Panc1 (cell line): ENCODE data around the gene RFTN1. TPM values are rescaled to one million over a fixed set of nuclear protein-coding genes. Genes with fewer than 3 reads are reported as not detected.

Experiments used
- ATAC-seq: fragments of 200-7000 bp; cut with Tn5 transposase; 2 replicates; pipeline ENCODE4 v1.9.1; 2020; ENCODE audit warnings: mild to moderate bottlenecking, moderate library complexity
- BruUV-seq: library from RNA; stranded (reverse); fragments of 400-500 nt; replicated peaks from 2 replicates; lab custom pipeline; 2021; lab: Mats Ljungman, UMichigan
- CTCF ChIA-PET: fragments of 300-600 bp; sonication (Branson Sonifier 250); formaldehyde crosslinking; loops from one replicate; lab custom pipeline; 2022; ENCODE audit warnings: antibody characterized with exemption; lab: Charles Lee
- POLR2A ChIA-PET: fragments of 300-600 bp; sonication (Branson Sonifier 250); formaldehyde crosslinking; loops from one replicate; lab custom pipeline; 2022; ENCODE audit warnings: antibody characterized with exemption; lab: Charles Lee
- DNase-seq: peaks from one replicate; pipeline ENCODE4 v3.0.0-alpha.2; 2010; ENCODE audit warnings: low read depth, low spot score
- H3K27ac ChIP-seq: 2 replicates; pipeline ENCODE4 v1.5.1; 2011; ENCODE audit warnings: mild to moderate bottlenecking, low read length, inconsistent platforms
- H3K27me3 ChIP-seq: fragments of 200-500 bp; sonication (Bioruptor generic); 2 replicates; pipeline ENCODE4 v1.6.0; 2014; ENCODE audit warnings: low read length, inconsistent platforms; ENCODE audit not compliant: control insufficient read depth, insufficient read depth
- H3K36me3 ChIP-seq: fragments of 200-500 bp; sonication (Bioruptor generic); 2 replicates; pipeline ENCODE4 v1.5.1; 2014; ENCODE audit warnings: inconsistent platforms, mild to moderate bottlenecking, low read length, moderate library complexity; ENCODE audit not compliant: control insufficient read depth, insufficient read depth
- H3K4me1 ChIP-seq: 2 replicates; pipeline ENCODE4 v1.5.1; 2011; ENCODE audit warnings: inconsistent platforms, mild to moderate bottlenecking, low read length, moderate library complexity; ENCODE audit not compliant: control insufficient read depth, insufficient read depth
- H3K4me3 ChIP-seq, 2 experiments: 2 replicates each; pipeline ENCODE4 v1.5.1; 2011 to 2012; ENCODE audit warnings: low read depth in 2 of 2, low read length in 2 of 2, mild to moderate bottlenecking in 2 of 2, inconsistent platforms in 1 of 2, moderate library complexity in 1 of 2
- H3K9me3 ChIP-seq: fragments of 200-500 bp; sonication (Bioruptor generic); 2 replicates; pipeline ENCODE4 v1.5.1; 2014; ENCODE audit warnings: low read depth, mild to moderate bottlenecking, inconsistent platforms, low read length, moderate library complexity; ENCODE audit not compliant: control insufficient read depth, insufficient read depth
- POLR2AphosphoS5 ChIP-seq: IDR thresholded peaks from 2 replicates; pipeline ENCODE4 v1.6.1; 2012; ENCODE audit warnings: mild to moderate bottlenecking, low read depth, low read length, moderate library complexity
- SIN3A ChIP-seq: IDR thresholded peaks from 2 replicates; pipeline ENCODE4 v1.6.1; 2012; ENCODE audit warnings: low read depth, mild to moderate bottlenecking, low read length, moderate library complexity, borderline replicate concordance; ENCODE audit not compliant: insufficient read depth
- TCF7L2 ChIP-seq: IDR thresholded peaks from 2 replicates; pipeline ENCODE4 v1.6.1; 2011; ENCODE audit warnings: mild to moderate bottlenecking, low read depth, low read length, inconsistent platforms
- in situ Hi-C: cut with HindIII; loops from 2 replicates; pipeline ENCODE4 v1.10.0; 2016; ENCODE audit warnings: low sequenced_read_pairs, low pct_unique_long_range_greater_than_20kb
- intact Hi-C: fragments of 100-400 bp; cut with micrococcal nuclease; formaldehyde crosslinking; loops from one replicate; pipeline ENCODE4 v1.10.0; 2022; ENCODE audit not compliant: unreplicated experiment
- total RNA-seq: library from RNA; stranded (reverse); gene quantifications from one replicate; pipeline ENCODE4 v1.2.1, GENCODE V29; 2021; ENCODE audit not compliant: unreplicated experiment
- TF ChIP-seq, protein P1 (sequence below): fragments of 450-650 bp; IDR thresholded peaks from 2 replicates; pipeline ENCODE4 v1.5.1; 2017; ENCODE audit warnings: mild to moderate bottlenecking
- TF ChIP-seq, protein P2 (sequence below), 2 experiments: IDR thresholded peaks; 2 replicates each; pipeline ENCODE4 v1.6.1; 2011 to 2012; ENCODE audit warnings: low read depth in 2 of 2, control low read depth in 1 of 2, low read length in 1 of 2, mild to moderate bottlenecking in 1 of 2, moderate library complexity in 1 of 2; ENCODE audit not compliant: insufficient read depth in 1 of 2

RFTN1 gene
- total RNA-seq, 1 experiment from 2014 or later = 0.90 TPM

- TF ChIP-seq, protein P1, sequence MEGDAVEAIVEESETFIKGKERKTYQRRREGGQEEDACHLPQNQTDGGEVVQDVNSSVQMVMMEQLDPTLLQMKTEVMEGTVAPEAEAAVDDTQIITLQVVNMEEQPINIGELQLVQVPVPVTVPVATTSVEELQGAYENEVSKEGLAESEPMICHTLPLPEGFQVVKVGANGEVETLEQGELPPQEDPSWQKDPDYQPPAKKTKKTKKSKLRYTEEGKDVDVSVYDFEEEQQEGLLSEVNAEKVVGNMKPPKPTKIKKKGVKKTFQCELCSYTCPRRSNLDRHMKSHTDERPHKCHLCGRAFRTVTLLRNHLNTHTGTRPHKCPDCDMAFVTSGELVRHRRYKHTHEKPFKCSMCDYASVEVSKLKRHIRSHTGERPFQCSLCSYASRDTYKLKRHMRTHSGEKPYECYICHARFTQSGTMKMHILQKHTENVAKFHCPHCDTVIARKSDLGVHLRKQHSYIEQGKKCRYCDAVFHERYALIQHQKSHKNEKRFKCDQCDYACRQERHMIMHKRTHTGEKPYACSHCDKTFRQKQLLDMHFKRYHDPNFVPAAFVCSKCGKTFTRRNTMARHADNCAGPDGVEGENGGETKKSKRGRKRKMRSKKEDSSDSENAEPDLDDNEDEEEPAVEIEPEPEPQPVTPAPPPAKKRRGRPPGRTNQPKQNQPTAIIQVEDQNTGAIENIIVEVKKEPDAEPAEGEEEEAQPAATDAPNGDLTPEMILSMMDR = no peak
- TF ChIP-seq SIN3A (no peak), TCF7L2 (no peak), POLR2AphosphoS5 (no peak)
- TF ChIP-seq, protein P2, sequence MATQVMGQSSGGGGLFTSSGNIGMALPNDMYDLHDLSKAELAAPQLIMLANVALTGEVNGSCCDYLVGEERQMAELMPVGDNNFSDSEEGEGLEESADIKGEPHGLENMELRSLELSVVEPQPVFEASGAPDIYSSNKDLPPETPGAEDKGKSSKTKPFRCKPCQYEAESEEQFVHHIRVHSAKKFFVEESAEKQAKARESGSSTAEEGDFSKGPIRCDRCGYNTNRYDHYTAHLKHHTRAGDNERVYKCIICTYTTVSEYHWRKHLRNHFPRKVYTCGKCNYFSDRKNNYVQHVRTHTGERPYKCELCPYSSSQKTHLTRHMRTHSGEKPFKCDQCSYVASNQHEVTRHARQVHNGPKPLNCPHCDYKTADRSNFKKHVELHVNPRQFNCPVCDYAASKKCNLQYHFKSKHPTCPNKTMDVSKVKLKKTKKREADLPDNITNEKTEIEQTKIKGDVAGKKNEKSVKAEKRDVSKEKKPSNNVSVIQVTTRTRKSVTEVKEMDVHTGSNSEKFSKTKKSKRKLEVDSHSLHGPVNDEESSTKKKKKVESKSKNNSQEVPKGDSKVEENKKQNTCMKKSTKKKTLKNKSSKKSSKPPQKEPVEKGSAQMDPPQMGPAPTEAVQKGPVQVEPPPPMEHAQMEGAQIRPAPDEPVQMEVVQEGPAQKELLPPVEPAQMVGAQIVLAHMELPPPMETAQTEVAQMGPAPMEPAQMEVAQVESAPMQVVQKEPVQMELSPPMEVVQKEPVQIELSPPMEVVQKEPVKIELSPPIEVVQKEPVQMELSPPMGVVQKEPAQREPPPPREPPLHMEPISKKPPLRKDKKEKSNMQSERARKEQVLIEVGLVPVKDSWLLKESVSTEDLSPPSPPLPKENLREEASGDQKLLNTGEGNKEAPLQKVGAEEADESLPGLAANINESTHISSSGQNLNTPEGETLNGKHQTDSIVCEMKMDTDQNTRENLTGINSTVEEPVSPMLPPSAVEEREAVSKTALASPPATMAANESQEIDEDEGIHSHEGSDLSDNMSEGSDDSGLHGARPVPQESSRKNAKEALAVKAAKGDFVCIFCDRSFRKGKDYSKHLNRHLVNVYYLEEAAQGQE (IDR thresholded peaks at IDR 0.05; ENCODE audit: insufficient read depth in 1 of 2, low read depth in 2 of 2, low read length in 1 of 2) = no peak
- H3K4me3 ChIP-seq = no peak overlapping the region
- ChIA-PET CTCF (no interaction called here), POLR2A (no interaction called here)
- H3K4me1 ChIP-seq = no peaks in the 10 kb centered on the region
- no peaks in the 10 kb centered on the region for H3K9me3 ChIP-seq
- in situ Hi-C loops (no loop called here), intact Hi-C loops (no loop called here)
- H3K36me3 ChIP-seq = no peaks in the 10 kb centered on the region
- H3K27ac ChIP-seq = no peak overlapping the region
- ATAC-seq (no peak), DNase-seq (no peak)
- H3K27me3 ChIP-seq = no peaks in the 10 kb centered on the region
- BruUV-seq = no TSS peak
These were observed 40.9 kb downstream of the RFTN1 start for GRCh38 chr3:16472593-16472992.

DNA sequence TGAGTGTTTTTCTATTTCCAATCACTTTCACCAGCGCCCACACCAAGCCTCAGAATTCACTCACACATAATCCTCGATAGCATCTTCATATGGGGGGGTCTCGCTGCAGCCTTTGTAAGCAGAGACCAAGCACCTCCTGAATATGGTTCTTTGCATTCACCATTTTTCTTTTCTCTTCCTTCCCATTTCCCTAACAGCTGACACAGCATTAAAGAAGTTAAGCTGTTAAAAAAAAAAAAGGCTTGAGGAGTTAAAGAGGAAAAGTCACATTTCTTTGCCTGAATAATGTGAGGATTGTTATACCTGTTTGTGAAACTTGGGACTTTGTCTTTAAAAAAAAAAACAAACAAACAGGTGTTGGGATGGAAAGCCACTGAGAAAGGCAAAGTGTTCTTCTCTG lies 41.6 kb downstream of the RFTN1 start:
- POLR2A ChIA-PET = no interaction called here
- H3K27me3 ChIP-seq = no peaks in the 10 kb centered on the region

More for the DNA sequence above, 41.6 kb downstream of the RFTN1 start:
- no TSS peak for BruUV-seq
- TF ChIP-seq, protein P2 (IDR thresholded peaks at IDR 0.05; ENCODE audit: insufficient read depth in 1 of 2, low read depth in 2 of 2, low read length in 1 of 2) = no peak
- no peak for TF ChIP-seq POLR2AphosphoS5
- TF ChIP-seq TCF7L2 = no peak
- TF ChIP-seq SIN3A = no peak
- TF ChIP-seq, protein P1 = no peak
- H3K4me3 ChIP-seq = no peak overlapping the region
- CTCF ChIA-PET = no interaction called here
- intact Hi-C loops = no loop called here
- ATAC-seq (no peak), DNase-seq (no peak)
- in situ Hi-C loops = no loop called here
- H3K36me3 ChIP-seq = no peaks in the 10 kb centered on the region
- H3K4me1 ChIP-seq = no peaks in the 10 kb centered on the region
- H3K9me3 ChIP-seq = no peaks in the 10 kb centered on the region
- no peak overlapping the region for H3K27ac ChIP-seq
